HG02798 (cell line): ENCODE measurements around the gene DSTN.

ENCODE experiments used
- ATAC-seq: cut with Tn5 transposase; IDR thresholded peaks from one replicate; pipeline ENCODE4 v1.9.1; 2021; ENCODE audit warnings: mild to moderate bottlenecking; ENCODE audit not compliant: unreplicated experiment, poor library complexity

DSTN gene

GRCh38 chr20:17633221-17633849 is 63.5 kb downstream of the DSTN start:
- no peak for ATAC-seq

GRCh38 chr20:17633850-17634500 is 64.1 kb downstream of the DSTN start:
- no peak for ATAC-seq

DNA sequence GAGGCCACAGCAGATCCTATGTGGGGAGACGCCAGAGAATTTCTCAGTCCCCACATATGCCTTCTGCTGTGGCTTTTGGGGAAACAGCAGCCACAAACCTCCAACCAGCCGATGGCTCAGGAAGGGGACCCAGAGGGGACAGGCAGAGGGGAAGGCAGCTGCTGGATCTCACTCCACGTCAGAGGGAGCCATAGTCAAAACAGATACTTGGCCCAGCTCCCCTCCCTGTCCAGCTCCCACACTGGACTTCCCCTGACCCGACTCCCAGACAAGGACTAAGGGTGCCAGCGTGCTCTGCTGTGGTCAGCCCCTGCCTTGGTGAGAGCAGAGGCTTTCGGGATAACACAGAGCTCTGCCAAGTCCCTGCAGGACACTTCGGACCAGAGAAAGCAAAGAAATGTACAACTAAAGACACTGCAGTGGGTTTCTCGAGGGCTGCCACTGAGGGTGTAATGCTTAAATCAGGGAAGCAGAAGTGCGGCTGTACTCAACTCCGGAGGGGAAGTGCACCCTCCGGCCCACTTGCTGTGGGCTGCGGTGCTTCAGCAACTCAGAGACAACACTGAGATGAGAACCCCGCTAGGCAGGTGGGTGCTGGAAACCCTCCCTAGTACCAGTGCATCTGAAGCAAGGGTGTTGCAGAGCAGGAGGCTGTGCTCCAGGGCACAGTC is 64.9 kb downstream of the DSTN start:
- ATAC-seq, result no peak

DNA sequence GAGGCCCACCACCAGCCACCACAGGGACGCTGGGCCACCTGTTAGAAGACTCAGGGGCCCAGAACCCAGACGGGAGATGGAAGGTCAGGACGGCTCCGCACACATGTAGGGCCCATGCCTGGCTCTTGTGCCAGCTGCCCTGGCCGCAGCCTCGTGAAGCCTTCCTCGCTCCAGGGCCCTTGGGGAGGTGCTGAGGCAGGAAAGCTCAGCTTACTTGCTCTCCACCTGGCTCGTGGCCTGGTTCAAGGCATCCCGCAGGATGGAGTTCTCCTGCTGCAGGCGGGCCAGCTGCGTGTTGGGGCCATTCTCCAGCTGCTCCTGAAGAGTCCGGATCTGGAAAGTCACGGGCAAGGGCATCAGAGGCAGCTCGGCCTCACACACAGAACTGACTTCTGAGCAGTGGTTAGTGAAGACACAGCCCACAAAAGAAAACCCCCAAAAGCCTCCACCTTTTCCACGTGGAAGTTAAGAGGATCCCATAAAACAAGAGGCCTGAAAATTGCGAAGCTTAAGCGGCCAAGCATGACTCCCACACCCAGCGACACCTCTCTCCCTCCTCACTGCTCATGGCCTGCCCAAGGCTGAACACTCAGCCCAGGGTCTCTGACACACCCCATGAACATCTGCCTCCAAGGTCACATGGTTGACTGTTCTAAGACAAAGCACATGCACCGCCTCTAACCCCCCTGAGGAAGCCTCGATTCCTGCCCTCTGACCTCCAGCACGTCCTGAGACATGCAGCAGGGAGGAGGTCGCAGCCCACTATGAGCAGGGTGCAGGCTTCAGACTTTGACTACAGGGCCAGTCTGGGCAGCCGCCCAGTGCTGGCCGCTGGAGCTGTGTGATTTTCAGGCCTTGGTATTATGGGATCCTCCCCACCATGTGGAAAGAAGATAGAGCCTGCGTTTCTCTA is 65.7 kb downstream of the DSTN start:
- ATAC-seq, result no peak

DNA sequence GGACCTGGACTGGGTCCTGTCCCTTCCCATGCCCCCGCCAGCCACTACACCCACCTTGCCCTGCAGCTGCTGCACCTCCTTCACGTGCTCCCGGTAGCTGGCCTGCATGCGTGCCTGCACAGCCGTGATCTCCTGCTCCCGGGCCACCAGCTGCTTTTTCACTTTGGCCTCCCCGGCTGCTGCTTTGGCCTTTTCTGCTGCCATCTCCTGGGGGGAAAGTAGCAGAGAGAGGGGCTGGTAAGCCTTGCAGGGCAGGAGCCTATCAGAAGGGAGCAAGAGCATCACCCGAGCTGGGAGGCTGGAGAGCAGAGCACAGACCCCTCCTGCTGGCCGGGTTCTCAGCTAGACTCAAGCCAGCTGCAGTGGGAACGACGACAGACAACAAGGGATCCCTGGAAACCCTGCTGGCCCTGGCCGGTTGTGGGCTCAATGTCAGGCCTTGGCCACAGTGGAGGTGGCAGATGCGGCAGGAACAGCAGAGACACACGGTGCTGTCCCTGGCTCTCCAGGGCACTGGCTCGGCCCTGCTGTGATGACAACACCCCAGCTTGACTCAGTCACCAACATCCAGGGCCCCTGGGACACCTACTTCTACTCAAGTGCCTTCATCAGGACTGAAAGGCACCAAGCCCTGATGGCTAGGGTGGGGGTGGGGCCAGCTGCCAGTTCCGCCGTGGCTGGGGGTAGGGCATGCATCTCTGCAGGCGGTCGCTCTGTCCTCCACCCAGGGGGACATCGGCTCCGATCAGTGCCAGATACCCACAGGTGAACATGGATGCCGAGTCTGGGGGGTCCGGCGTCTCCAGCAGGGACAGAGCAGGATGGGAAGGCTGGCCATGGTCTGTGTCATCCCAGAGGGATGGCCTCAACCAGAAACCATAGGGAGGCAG is 66.9 kb downstream of the DSTN start:
- no peak for ATAC-seq

GRCh38 chr20:17637413-17637780 is 67.5 kb downstream of the DSTN start:
- no peak for ATAC-seq

DNA sequence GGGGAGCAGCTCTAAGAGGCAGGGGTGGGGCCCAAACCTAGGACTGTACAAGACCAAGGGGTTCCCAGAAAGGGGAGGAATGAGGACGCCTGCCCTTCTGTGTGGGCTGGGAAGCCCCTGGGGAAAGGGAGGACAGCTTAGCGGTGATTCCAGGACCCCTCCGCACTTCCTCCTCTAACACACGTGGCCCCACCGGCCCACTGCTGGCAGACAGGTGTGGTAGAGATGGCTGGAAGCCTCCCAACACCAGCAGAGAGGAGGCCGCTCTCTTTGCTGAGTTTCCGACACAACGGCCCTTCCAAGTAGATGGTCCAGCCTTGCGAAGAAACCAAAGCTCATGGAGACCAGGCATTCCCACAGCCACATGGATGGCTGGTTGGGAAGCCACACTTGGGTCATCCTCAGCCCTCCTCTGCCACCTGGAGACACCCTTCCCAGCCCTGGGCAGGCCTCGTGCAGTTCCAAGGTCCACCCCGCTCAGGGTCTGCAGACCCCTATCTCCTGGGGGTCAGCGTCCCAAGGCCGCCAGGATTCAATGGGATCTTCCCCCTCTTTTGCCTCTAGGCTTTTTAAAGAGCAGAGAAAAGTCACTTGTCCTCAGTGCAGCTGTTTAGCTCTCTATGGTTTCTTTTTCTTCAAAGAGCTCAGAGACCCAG is 68.2 kb downstream of the DSTN start:
- ATAC-seq, result no peak

DNA sequence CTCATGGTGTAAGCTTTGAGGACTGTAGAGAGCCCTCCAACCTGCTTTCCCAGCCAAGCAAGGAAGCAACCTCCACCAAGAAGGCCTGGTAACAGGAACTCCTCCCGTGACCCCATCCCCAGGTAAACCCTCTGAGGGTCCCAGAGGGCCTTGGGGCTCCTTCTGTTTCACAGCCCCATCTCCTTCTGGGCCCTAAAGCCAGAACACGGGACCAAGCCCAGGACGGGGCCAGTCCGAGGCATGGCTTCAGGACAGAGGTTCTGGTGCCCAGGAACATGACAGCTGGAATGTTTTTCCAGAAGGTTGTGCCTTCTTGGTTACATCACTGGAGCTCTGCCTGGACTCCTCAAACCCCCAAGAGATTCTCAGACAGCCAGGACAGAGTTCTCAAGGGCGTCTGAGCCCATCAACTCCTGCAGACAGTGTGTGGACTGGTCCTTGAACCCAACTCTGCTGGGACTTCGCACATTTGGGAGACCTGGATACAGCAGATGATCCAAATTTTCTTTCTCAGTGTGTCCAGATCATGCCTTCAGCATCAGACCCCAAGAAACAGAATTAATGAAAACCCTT is 69.0 kb downstream of the DSTN start:
- ATAC-seq, result no peak

DNA sequence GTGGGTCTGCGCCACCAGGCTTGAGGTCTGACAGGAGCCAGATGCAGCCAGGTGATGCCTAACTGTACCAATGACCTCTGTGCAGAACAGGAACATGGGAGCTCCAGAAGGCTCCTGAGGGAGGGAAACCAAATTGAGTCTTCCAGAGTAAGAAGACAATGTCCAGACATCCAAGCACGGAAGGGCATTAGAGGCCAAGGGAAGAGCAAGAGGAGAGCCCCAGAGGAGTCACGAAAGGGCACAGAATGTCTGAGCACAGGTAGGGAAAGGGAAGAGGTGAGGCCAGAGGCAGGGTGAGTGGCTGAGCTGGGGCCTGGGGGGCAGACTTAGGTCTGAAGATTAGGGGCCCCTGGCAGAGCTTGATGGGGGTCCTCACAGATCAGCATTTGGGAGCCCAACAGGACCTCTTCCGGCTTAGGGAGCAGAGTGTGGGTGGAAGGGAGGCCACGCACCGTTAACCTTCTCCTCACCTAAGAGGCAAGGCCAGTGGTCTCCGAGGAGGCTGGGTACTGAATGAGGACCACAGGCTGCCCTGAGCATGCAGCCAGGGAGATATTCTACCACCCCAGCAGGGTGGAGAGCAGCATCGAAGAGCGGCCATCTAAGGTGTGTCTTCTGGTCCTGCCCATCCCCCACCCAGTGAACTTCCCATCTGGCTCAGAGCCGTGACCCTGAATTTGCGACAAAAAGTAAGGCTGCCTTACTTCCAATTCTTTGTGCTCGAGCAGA is 70.4 kb downstream of the DSTN start:
- no peak for ATAC-seq

DNA sequence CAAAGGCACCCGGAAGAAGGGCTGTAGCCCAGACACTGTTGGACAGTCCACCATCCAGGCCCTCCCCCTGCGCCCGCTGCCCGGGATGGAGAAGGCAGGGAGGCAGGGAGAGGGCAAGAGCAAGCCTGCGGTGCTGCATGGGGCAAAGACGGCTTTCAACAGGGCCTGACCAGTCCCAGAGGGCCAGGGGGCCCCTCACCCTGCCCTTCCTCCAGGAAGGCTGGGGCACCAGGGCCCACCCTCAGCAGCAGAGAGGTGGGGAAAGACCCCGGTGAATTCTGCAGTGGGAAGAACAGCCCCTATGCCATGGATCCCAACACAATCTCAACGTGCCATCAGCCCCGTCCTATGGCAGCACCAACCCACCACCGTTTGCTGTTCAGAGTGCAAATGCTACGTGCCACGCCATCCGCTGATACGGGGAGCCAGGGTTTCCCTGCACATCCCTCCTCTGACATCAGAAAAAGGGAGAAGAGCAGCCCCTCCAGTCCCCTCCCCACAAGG is 71.1 kb downstream of the DSTN start:
- no peak for ATAC-seq

GRCh38 chr20:17641520-17641964 is 71.7 kb downstream of the DSTN start:
- ATAC-seq, result no peak

GRCh38 chr20:17641993-17642392 is 72.1 kb downstream of the DSTN start:
- no peak for ATAC-seq

GRCh38 chr20:17642404-17643269 is 72.8 kb downstream of the DSTN start:
- no peak for ATAC-seq

- ATAC-seq, result no peak
Measured at GRCh38 chr20:17643531-17644188, 73.8 kb downstream of the DSTN start.

GRCh38 chr20:17644451-17644850 is 74.6 kb downstream of the DSTN start:
- no peak for ATAC-seq

GRCh38 chr20:17645010-17645409 is 75.1 kb downstream of the DSTN start:
- ATAC-seq, result no peak
